CD14-positive monocyte (primary cell): ENCODE data around the gene ZC3HAV1. TPM values are rescaled to one million over a fixed set of nuclear protein-coding genes. Genes with fewer than 3 reads are reported as not detected.

Experiments
- DNase-seq, 3 donors: peaks; one replicate each; pipeline ENCODE4 v3.0.0-alpha.2; 2011 to 2022
- H2AFZ ChIP-seq: 2 replicates; pipeline ENCODE4 v1.6.0; 2012; ENCODE audit warnings: mild to moderate bottlenecking, low read depth, low read length, inconsistent platforms; ENCODE audit not compliant: insufficient read depth, poor library complexity, severe bottlenecking
- H3K27ac ChIP-seq, 2 donors: 1 replicate in 1 of 2; 2 replicates in 1 of 2; pipeline ENCODE4 v1.5.1; 2012 to 2013; ENCODE audit warnings: low read length in 2 of 2, control low read depth in 1 of 2, inconsistent platforms in 1 of 2, low read depth in 1 of 2, mild to moderate bottlenecking in 1 of 2
- H3K27me3 ChIP-seq, 2 donors: one replicate each; pipeline versions ENCODE4 v1.6.0 to v1.6.1; 2011 to 2013; ENCODE audit warnings: low read length in 2 of 2; ENCODE audit not compliant: control insufficient read depth in 2 of 2, insufficient read depth in 2 of 2
- H3K36me3 ChIP-seq, 2 donors: replicated peaks in 1 of 2; 1 replicate in 1 of 2; 2 replicates in 1 of 2; pipeline versions ENCODE4 v1.5.1 to v1.6.1; 2012 to 2013; ENCODE audit warnings: low read length in 2 of 2, control low read depth in 1 of 2, inconsistent platforms in 1 of 2, mild to moderate bottlenecking in 1 of 2; ENCODE audit not compliant: insufficient read depth in 2 of 2, control insufficient read depth in 1 of 2
- H3K4me1 ChIP-seq, 2 donors: 1 replicate in 1 of 2; 2 replicates in 1 of 2; pipeline versions ENCODE4 v1.5.1 to v1.6.1; 2012 to 2013; ENCODE audit warnings: low read length in 2 of 2, control low read depth in 1 of 2, inconsistent platforms in 1 of 2, mild to moderate bottlenecking in 1 of 2, moderate library complexity in 1 of 2; ENCODE audit not compliant: insufficient read depth in 2 of 2, control insufficient read depth in 1 of 2
- H3K4me2 ChIP-seq: replicated peaks from 2 replicates; pipeline ENCODE3; 2012; ENCODE audit warnings: low read length, moderate library complexity, mild to moderate bottlenecking; ENCODE audit not compliant: poor library complexity, severe bottlenecking; ENCODE audit errors: extremely low read depth
- H3K4me3 ChIP-seq, 3 experiments: fragments of 200-600 bp in 1 of 3; sonication (generic) in 1 of 3; replicated peaks in 1 of 3; 1 replicate in 2 of 3; 2 replicates in 1 of 3; pipeline ENCODE4 v1.5.1; 2011 to 2013; ENCODE audit warnings: low read length in 3 of 3, mild to moderate bottlenecking in 3 of 3, control low read depth in 2 of 3, low read depth in 2 of 3, inconsistent platforms in 1 of 3, moderate library complexity in 1 of 3
- H3K79me2 ChIP-seq: 2 replicates; pipeline ENCODE4 v1.6.0; 2012; ENCODE audit warnings: mild to moderate bottlenecking, control low read depth, inconsistent platforms, low read length, moderate library complexity; ENCODE audit not compliant: insufficient read depth
- H3K9ac ChIP-seq: 2 replicates; pipeline ENCODE4 v1.6.0; 2017; ENCODE audit warnings: low read length, mild to moderate bottlenecking; ENCODE audit not compliant: insufficient read depth, poor library complexity, severe bottlenecking
- H3K9me3 ChIP-seq, 2 donors: replicated peaks in 1 of 2; 1 replicate in 1 of 2; 2 replicates in 1 of 2; pipeline versions ENCODE4 v1.5.1 to v1.6.1; 2012 to 2013; ENCODE audit warnings: low read length in 2 of 2, control low read depth in 1 of 2; ENCODE audit not compliant: control insufficient read depth in 1 of 2, insufficient read depth in 1 of 2
- H4K20me1 ChIP-seq: 2 replicates; pipeline ENCODE4 v1.6.0; 2012; ENCODE audit warnings: mild to moderate bottlenecking, low read length, control low read depth, moderate library complexity; ENCODE audit not compliant: insufficient read depth
- H3K27ac Mint-ChIP-seq, 7 donors: one replicate each; pipeline ENCODE4 v1.8.0; 2020; ENCODE audit warnings: mild to moderate bottlenecking in 7 of 7, mixed read lengths in 7 of 7, moderate library complexity in 6 of 7, inconsistent platforms in 2 of 7
- H3K27me3 Mint-ChIP-seq, 3 donors: one replicate each; pipeline ENCODE4 v1.8.0; 2021 to 2022; ENCODE audit warnings: low read depth in 3 of 3, mild to moderate bottlenecking in 3 of 3, mixed read lengths in 3 of 3, moderate library complexity in 3 of 3, inconsistent platforms in 1 of 3
- H3K36me3 Mint-ChIP-seq, 2 donors: one replicate each; pipeline ENCODE4 v1.8.0; 2020; ENCODE audit warnings: mixed read lengths in 2 of 2, inconsistent platforms in 1 of 2, mild to moderate bottlenecking in 1 of 2
- H3K4me1 Mint-ChIP-seq: one replicate; pipeline ENCODE4 v1.8.0; 2020; ENCODE audit warnings: mild to moderate bottlenecking, mixed read lengths
- H3K4me3 Mint-ChIP-seq, 2 donors: one replicate each; pipeline ENCODE4 v1.8.0; 2020; ENCODE audit warnings: mild to moderate bottlenecking in 2 of 2, mixed read lengths in 2 of 2, moderate library complexity in 1 of 2
- H3K9me3 Mint-ChIP-seq, 7 donors: one replicate each; pipeline ENCODE4 v1.8.0; 2020 to 2022; ENCODE audit warnings: mixed read lengths in 7 of 7, mild to moderate bottlenecking in 6 of 7, moderate library complexity in 6 of 7, inconsistent platforms in 2 of 7
- CTCF ChIP-seq: fragments of 200-600 bp; IDR thresholded peaks from one replicate; pipeline ENCODE4 v1.8.0; 2022; ENCODE audit warnings: antibody characterized with exemption, mild to moderate bottlenecking
- WGBS: methylation state at CpG from one replicate; pipeline ENCODE4 v1.1.5; 2013; ENCODE audit warnings: missing lambda C conversion rate; ENCODE audit not compliant: insufficient coverage; 5-methylcytosine and 5-hydroxymethylcytosine counted together
- intact Hi-C, 2 donors: fragments of 100-400 bp; cut with micrococcal nuclease; formaldehyde crosslinking; loops; one replicate each; pipeline versions ENCODE4 v1.15.0 to v1.15.1; 2023
- polyA plus RNA-seq, 3 donors: library from polyadenylated mRNA; depleted of rRNA in 1 of 3; unstranded in 2 of 3; stranded (reverse) in 1 of 3; fragments of 300-500 nt in 2 of 3; fragments of >200 nt in 1 of 3; fragmentation: Illumina TruSeq in 2 of 3; gene quantifications; 1 replicate in 2 of 3; 2 replicates in 1 of 3; pipeline ENCODE4 v1.2.3, GENCODE V29; 2012 to 2021

The ZC3HAV1 gene
- polyA plus RNA-seq, 3 donors: 20.7 to 30.2 (median 21.2) TPM

GRCh38 chr7:138999414-138999813 lies 110.1 kb downstream of the ZC3HAV1 start:
- H3K4me1 Mint-ChIP-seq: no peaks in the 10 kb centered on the region
- H2AFZ ChIP-seq: no peak overlapping the region
- no peak for DNase-seq
- H3K9me3 ChIP-seq: no peaks in the 10 kb centered on the region
- no peaks in the 10 kb centered on the region for H4K20me1 ChIP-seq
- no peaks in the 10 kb centered on the region for H3K4me1 ChIP-seq
- intact Hi-C loops: no loop called here
- H3K36me3 ChIP-seq: no peaks in the 10 kb centered on the region
- no peaks in the 10 kb centered on the region for H3K27me3 Mint-ChIP-seq
- H3K27ac ChIP-seq: no peak overlapping the region
- no peaks in the 10 kb centered on the region for H3K36me3 Mint-ChIP-seq
- no peak overlapping the region for H3K9ac ChIP-seq
- no peaks in the 10 kb centered on the region for H3K27me3 ChIP-seq
- H3K27ac Mint-ChIP-seq: no peak overlapping the region
- no peak overlapping the region for H3K4me3 Mint-ChIP-seq
- H3K4me2 ChIP-seq: no peak overlapping the region
- no CpG with 5 or more reads among the region's 3 CpGs for WGBS
- no peak for TF ChIP-seq CTCF
- H3K9me3 Mint-ChIP-seq: peaks cover 0 to 16% (median 9%) of the 10 kb centered on the region in 7 donors
- no peaks in the 10 kb centered on the region for H3K79me2 ChIP-seq
- no peak overlapping the region for H3K4me3 ChIP-seq

Other genes with a start within 250 kb of the ZC3HAV1 start
- under 1 TPM in 2 of 3 donors, not detected in 1; 0.03 TPM for gene KIAA1549, start 128.3 kb downstream of the ZC3HAV1 start, polyA plus RNA-seq
- under 1 TPM in 1 of 3 donors, not detected in 2; 0.10 TPM for gene ZC3HAV1L, start 73.7 kb downstream of the ZC3HAV1 start, polyA plus RNA-seq
- gene UBN2, start 121.5 kb upstream of the ZC3HAV1 start, polyA plus RNA-seq: 1 to 10 TPM in 2 of 3 donors, under 1 TPM in 1; 0.80 to 4.2 (median 1.6) TPM
- gene FMC1, start 231.6 kb upstream of the ZC3HAV1 start, polyA plus RNA-seq: 10 to 100 TPM; 10.3 to 39.4 (median 39.0) TPM